Kidney glomerular epithelial cell (primary cell): Measurements from ENCODE around the gene GTF2I.
"Not testable (repeated sequence)": the region's sequence is repeated elsewhere in the genome, so short reads cannot be mapped to it uniquely, and the experiment has no call there.

Experiments used
- DNase-seq: peaks from one replicate; lab custom pipeline; 2025; lab: John Stamatoyannopoulos, UW

The GTF2I gene

DNA sequence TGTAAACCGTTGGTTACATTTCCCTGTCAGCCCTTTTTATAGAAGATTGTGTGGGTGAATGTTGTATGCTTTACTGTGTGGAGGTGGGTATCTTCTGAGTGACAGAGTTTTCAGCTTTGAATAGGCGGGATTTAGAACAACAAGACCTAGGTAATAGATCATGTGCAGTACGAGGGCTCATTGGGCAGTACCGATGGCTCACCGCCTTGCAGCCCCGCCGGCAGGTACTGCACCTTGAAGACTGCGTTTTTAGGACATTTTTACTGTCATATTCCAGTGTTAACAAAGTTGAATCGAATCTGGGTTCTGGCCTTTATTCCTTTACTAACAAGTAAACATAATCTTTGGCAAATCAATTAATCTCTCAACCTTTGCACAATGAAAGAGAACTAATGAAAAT, 60.4 kb downstream of the GTF2I start:
- no peak for DNase-seq

DNA sequence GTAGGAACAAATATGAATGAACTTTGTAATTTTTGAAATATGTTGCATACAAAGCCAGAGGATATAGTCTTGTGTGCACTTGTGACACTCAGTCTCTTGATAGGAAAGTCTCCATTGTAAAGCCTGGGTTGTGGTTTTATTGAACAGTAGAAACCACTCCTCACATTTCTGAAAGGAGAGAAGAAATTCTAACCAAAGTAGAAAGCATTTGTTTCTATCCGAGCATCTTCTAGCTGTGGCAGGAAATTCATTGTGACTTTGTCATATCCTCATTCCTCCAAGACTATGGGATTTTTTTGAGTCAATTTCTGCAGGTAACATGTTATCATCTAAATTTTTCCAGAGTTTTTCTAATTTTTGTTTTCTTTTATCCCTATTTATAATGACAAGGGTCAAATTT, 60.8 kb downstream of the GTF2I start:
- no peak for DNase-seq

DNA sequence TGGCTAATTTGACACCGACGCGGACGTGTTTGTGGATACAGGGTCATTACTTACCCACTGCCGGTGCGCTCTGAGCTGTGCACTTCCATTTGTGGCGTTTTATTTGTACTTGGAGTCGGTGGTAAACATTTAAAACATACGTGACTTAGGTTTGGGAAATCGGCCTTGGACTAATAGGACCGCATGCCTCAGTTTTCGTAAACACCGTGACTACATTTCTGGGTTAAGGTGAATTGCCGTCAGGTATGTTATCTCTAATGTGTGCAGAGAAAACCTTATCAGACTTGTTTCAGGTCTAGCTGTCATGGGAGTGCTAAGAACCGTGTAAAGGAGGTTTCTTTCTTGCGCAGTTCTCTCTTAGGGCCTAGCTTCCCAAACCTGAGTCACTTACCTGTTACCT, 64.6 kb downstream of the GTF2I start:
- DNase-seq, result no peak

DNA sequence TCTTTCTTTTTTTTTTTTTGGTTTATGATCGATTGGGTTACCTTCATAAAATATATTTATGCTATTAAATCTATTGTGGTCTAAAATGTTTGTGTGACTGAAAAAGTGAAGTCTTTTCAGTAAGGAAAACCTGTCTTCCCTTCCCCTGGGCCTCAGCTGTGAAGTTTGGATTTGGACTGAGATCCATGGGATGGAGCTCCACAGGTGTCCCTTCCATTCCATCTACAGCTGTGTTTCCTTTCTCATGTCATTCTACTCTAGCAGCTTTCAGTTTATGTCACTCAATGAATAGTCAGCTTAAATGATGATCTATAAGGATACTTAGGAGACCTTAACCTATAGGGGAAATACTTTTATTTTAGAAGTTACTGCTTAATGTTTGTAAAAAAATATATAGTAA, 68.3 kb downstream of the GTF2I start:
- no peak for DNase-seq

DNA sequence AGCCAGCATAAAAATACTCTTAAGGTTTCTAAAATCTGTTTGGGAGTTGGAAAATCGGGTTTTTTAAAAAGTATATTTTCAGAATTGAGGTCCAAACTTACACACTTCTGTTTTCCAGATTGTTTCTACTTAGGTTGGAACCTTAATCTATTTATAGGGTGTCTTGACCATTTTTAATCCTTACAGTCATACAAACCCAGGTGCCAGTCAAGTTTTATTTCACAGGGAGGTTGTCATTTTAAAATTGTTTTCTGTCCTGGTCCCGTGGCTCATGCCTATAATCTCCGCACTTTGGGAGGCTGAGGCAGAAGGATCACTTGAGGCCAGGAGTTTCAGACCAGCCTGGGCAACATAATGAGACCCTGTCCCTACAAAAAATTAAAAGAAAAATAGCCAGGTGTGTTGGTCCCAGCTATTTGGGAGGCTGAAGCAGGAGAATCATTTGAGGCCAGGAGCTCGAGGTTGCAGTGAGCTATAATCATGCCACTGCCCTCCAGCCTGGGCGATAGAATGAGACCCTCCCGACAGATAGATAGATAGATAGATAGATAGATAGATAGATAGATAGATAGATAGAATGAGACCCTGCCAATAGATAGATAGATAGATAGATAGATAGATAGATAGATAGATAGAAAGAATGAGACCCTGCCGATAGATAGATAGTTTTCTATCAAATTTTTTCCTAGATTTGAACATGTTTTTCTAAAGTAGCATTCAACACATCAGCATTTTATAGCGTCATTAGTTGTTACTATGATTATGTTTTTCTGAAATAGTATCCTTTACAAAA, 69.0 kb downstream of the GTF2I start:
- no peak for DNase-seq

DNA sequence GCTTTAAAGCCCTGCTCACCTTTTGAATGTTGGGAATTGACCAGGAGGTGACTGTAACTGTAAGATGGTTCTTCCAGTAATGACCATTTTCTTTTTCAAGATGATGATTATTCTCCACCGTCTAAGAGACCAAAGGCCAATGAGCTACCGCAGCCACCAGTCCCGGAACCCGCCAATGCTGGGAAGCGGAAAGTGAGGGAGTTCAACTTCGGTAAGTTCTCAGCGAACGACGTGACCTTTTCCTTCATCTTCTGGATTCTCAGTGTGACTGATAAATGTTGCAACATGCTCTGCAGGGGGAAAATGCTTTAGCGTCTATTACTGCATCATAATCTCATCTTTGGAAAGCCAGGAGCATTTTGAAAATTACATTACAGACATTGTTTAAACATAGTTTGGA, 71.2 kb downstream of the GTF2I start:
- DNase-seq, result not testable (repeated sequence)

DNA sequence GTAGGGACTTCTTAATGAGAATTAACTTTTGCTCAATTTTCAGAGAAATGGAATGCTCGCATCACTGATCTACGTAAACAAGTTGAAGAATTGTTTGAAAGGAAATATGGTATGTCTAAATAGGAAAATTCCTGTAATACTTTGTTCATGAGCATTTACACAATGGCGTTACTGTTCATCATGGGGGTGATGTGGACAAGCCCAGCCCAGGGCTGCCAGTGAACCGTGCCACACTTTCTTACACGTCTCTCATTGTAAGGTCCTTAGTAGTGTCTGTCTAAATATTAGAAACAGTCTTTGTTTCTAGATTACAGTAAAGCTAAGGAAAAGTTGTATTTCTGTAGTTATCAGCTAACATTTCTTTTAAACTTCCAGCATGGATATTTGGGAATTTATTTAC, 72.7 kb downstream of the GTF2I start:
- DNase-seq, result not testable (repeated sequence)

DNA sequence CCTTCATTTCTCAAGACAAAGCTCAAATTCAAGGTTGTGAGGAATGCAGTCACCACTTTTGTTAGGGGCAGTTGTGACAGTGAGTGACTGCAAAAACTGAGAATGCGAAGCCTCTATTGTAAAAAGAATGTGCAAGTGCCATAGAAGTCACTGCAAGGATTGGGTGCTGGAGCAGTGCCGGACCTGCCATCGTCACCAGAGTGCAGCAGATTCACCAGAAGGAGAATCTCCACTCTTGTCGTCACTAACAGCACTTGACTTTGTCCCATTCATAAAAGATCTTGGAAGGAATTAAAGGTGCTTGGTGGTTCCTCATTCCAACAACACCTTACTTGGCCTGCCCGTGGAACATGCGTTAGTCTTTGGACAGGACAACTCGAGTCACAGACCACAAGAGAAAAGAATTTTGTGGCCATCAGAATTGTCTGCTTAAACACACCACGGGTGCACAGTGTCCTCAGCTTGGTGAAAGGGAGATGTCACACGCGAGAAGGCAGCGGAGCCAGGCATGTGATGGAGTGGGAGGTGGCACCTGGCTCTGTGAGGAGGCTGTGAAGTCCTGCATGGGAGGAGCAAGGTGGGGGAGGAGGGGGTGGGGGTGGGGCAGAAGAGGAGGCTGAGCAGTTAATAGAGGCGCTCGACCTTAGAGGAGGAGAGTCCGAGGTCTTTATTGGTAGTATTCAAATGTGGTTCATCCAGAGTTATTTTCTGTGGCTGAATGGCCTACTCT, 82.6 kb downstream of the GTF2I start:
- DNase-seq, result not testable (repeated sequence)

DNA sequence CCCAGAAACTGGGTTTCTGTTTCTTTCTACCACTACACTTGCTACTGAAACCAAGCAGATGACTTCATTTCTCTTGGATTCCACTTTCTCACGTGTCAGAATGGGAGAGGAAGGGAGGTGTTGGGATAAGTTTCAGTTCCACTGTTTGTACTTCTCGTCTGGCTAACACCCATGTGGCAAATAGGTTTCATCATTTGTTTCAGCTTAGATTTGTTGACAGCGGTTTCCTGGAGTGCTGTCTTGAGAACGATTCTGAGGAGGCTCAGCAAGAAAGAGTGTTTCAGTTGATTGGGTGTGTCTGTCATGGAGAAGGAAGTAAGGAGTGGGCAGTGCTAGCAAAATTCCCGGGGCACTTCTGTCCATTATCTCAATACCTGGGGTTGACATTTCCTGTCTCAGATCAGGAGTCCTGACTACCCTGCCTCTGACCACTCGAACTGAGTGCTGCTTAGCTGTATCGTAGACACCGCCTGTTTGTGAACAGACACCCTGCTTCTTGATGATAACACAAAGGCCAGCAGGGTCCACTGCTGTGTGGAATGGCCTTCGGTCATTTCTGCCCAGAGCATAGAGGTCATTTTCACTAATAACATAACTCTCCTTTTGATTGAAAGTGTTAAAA, 86.5 kb downstream of the GTF2I start:
- not testable (repeated sequence) for DNase-seq

DNA sequence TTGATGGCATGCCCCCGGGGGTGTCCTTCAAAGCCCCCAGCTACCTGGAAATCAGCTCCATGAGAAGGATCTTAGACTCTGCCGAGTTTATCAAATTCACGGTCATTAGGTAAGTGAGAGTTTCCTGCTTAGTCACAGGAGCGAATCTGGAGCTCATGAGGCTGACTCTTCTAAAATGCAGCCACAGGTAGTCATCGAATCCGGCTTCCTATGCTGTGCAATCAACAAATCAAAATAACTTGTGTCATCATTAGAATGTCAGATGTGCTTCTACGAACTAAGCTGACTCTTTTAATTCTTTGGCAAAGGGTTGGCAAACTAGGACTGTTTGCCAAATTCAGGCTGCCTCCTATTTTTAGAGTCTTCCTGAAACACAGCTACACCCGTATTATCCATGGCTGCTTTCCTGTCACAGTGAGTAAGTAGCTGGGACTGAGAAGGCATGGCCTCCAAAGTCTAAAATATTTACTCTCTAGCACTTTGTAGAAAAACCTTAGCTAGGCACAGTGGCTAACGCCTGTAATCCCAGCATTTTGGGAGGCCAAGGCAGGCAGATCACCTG, 96.5 kb downstream of the GTF2I start:
- not testable (repeated sequence) for DNase-seq

DNA sequence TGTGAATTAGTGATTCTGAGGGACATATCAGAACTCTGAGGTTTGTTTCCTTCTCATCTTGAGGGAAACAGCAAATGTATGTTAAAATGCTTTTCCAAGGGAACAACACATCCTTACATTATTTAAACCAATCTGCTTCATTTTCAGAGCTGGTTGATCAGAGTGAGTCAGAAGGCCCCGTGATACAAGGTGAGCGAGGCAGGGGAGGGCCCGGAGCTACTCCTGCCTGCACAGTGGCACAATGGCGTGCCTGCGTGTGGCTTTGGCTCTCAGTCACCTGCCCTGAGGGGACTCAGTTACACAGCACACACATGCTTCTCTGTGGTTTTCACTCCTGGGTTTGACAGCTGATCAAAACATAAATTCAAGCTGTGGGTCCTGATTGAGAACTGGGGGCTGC, 99.2 kb downstream of the GTF2I start:
- DNase-seq, result not testable (repeated sequence)

DNA sequence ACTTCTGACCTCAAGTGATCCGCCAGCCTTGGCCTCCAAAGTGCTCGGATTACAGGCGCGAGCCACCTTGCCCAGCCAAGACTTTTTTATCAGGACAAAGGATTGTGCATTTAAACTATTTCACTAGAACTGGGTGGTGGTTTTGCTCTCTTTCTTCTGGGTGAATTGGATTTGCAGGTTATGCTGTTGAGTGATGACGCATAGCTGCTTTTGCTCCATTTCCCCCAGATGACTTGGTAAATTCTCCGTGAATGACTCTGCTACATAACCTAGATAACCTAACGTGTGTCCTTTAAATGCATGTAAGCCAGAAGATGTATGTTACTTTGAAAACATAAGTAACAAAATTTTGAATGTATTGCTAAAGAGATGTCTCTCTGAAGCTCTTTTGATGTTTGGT, 100.8 kb downstream of the GTF2I start:
- DNase-seq, result not testable (repeated sequence)

DNA sequence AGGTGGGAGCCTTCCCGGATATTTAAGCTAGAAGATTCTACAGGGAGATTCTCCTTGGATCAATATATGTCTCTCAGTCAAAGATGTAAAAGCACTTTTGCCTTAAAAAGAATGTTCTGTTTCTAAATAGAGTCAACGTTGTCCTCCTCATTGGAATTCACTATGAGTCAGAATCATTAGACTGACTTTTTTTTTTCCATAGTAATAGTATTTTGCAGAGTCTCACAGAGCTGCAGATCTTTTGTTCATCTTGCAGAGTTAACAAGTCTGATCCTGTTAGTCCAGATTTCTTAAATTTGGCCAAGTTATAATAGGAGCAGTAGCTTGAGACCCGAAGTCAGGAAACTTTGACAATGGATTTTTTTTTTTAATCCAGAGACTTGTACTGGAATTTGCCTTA, 101.5 kb downstream of the GTF2I start:
- DNase-seq, result not testable (repeated sequence)

DNA sequence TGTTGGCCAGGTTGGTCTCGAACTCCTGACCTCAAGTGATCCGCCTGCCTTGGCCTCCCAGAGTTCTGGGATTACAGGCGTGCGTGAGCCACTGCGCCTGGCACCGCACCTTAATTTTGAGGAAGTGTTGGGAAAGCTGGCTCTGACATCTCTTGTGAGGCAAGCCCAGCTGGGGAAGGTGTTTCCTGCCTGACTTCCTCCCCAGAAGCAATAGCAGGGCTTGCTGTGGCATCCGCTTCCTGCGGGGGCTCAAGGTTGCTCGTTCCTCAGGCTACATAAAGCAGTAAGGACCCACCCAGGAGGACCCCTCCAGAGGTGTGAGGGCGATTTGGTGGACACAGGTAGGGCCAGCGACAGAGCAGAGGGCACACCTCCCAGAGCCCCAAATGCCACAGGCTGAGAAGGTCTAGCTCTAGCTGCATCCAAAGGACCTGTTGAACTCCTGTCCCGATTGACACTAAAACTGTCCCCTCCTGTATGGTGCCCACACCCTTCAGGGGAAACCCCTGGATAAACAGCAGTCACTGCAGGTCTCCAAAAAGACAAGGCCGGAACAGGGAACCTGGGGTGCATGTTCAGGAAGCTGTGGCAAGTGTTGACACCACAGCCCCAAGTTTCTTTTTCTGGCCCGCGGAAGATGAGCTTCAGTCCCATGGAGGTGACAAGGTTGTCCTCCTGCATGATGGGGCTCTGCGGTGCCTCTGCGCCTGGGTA, 107.8 kb downstream of the GTF2I start:
- DNase-seq, result not testable (repeated sequence)

DNA sequence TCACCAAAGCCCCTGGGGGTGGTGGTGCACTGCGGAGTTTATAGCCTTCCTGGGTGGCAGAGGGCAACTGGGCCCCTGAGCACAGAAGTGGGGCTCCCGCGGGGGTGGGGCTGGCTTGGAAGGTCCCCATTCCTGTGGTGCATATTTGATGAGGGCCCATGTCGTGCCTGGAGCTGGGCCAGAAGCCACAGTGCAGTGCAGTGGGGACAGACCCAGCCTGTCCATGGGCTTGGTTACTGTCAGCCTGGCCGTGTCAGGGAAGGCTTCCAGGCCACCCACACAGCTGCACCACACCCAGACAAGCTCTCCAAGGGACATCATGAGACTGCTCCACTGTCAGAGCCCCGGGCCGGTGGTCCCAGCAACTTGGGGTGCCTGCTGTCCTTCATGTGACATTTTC, 109.0 kb downstream of the GTF2I start:
- not testable (repeated sequence) for DNase-seq

DNA sequence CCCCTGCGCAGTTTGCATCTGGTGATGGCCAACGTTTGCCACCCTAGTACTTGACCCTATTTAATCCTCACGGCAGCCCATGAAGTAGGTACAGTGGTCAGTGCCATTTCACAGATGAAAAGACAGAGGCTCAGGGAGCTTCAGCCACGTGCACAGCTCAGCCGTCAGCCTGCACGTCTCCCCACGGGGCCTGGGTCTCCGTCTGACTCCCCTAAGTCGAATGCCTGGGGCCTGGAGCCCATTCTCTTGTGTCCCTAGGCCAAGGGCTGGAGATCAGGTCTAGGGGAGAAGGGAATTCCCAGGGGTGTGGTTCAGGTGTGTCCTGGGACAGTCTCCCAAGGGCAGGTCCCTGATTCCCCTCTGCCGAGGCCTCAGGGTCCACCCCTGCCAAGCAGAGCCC, 109.5 kb downstream of the GTF2I start:
- not testable (repeated sequence) for DNase-seq

DNA sequence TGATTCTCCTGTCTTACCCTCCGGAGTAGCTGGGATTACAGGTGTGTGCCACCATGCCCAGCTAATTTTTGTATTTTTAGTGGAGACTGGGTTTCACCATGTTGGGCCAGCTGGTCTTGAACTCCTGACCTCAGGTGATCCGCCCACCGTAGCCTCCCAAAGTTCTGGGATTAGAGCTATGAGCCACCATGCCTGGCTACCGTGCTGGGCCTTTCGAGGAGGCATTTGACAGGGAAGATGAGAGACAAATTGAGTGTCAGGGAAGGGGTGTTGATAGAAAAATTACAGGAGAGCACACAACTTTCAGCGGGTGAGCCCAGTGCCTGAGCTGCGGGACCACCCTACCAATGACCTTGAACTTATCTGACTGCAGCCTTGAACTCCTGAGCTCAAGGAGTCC, 112.5 kb downstream of the GTF2I start:
- DNase-seq, result not testable (repeated sequence)

DNA sequence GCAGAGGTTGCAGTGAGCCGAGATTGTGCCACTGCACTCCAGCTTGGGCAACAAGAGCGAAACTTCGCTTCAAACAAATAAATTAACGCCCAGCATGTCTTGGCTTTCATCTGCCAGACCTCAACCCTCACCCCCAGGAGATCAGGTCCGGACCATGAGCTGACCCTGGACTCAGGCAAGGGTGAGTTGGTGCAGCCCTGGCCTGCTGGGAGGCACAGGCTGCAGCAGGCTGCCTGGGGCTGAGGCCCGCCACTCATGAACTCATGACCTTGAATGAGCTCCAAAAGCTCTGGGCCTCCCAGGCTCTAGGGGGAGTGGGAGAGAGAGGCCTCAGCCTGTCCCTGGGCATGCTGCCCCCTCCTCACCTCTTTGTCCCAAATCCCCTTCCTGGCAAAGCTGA, 114.6 kb downstream of the GTF2I start:
- not testable (repeated sequence) for DNase-seq

DNA sequence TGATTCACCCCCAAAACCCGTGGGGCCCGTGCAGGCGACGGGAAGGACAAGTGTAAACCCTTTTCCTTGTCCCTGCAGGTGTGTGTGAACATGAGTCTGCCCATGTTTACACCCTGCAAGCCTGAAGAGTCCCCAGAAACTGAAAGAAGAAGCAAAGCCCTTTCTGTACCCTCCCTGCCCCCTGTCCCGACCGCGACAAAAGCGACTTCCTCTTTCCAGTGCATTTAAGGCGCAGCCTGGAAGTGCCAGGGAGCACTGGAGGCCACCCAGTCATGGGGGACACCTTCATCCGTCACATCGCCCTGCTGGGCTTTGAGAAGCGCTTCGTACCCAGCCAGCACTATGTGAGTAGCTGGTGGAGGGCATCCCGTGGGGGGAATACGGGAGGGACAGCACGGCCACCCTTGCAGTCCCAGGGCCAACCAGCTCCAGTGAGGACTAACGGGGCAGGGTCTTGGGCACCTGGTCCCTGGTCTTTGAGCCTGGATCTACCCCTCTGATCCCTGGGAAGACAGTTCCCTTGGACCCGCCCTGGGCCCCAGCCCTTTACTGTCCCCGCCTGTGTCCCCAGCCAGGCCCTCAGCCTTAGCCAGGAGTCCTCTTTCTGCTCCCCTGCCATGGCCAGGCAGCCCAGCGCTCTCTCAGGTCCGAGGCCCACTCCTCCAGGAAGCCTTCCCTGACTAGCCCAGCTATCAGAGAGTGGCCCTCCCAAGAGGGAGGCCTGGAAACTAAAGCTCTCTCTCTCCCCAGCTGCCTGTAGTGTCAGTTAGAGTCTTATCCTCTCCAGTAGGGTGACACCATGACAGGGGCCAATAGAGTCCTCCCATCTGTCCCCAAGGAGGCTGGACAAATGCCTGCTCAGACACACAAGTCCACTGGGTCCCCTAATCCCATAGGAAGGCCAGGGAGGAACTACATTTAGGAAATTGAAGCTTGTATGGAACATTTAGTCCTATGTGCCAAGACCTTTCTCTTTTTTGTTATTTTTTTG, 116.5 kb downstream of the GTF2I start, which contains the start of gene NCF1:
TSS of gene NCF1 (plus strand) at position 252 of the 991 bp plus-strand sequence. CDS start at position 273, 21 bp downstream.
- DNase-seq, result not testable (repeated sequence)

DNA sequence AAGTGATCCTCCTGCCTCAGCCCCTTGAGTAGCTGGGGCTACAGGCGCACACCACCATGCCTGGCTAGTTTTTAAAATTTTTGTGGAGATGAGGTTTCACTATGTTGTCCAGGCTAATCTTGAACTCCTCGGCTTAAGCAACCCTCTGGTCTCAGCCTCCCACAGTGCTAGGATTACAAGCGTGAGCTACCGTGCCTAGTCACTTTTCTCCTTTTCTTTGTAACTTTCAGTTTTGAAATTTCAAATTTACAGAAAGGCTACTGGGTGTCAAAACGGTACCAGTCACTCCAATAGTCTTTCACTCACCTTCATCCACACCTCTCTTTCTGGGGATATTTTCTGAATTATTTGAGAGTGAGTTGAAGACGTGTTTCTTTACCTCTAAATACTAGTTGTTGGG, 117.6 kb downstream of the GTF2I start:
- DNase-seq, result not testable (repeated sequence)

DNA sequence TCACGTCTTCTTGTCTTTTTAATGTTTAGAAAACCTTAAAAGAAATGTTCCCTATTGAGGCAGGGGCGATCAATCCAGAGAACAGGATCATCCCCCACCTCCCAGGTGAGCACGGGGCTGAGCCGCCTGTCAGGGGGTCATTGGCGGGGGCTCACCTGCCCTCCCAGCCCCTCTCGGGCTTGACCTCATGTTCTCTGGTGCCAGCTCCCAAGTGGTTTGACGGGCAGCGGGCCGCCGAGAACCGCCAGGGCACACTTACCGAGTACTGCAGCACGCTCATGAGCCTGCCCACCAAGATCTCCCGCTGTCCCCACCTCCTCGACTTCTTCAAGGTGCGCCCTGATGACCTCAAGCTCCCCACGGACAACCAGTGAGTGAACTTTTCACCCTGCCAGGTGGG, 121.5 kb downstream of the GTF2I start:
- DNase-seq, result not testable (repeated sequence)
